ENCODE results near the gene RADIL. TPM values are rescaled to one million over a fixed set of nuclear protein-coding genes. Genes with fewer than 3 reads are reported as not detected.

The RADIL gene
- polyA plus RNA-seq, 1 donor (not counting 4 experiments of a cell fraction or from before 2014, with no cell fraction given), result not detected

GRCh38 chr7:4754433-4755010 lies 129.0 kb downstream of the RADIL start:
- FAIRE-seq (no peak), DNase-seq (ENCODE audit: low read depth, low spot score) (no peak)
- TF ChIP-seq CTCF (optimal IDR thresholded peaks at IDR 0.05 in 1 of 3, IDR thresholded peaks at IDR 0.05 in 1 of 3, conservative IDR thresholded peaks at IDR 0.05 in 1 of 3; ENCODE audit: extremely low read depth in 1 of 3, insufficient read depth in 2 of 3, low read length in 3 of 3) (no peak), EZH2 (IDR thresholded peaks at IDR 0.05; ENCODE audit: low read length) (no peak)
- H3K9me3 ChIP-seq (ENCODE audit: control insufficient read depth, low read depth, low read length), result no peaks in the 10 kb centered on the region
- H3K4me1 ChIP-seq (ENCODE audit: control insufficient read depth, extremely low read depth, insufficient read depth, low read length), result no peaks in the 10 kb centered on the region
- H4K20me1 ChIP-seq (ENCODE audit: control insufficient read depth, extremely low read depth, insufficient read depth, low read length), result peaks cover 9% of the 10 kb centered on the region
- peaks cover 7 to 37% of the 10 kb centered on the region in 2 experiments for H3K36me3 ChIP-seq (ENCODE audit: control insufficient read depth in 2 of 2, extremely low read depth in 1 of 2, insufficient read depth in 2 of 2, low read length in 2 of 2)
- dilution Hi-C loops (cut with MboI; ENCODE audit: extremely low pct_ligation_motif_present, low sequenced_read_pairs), result no loop called here
- no peak overlapping the region for H3K9ac ChIP-seq (ENCODE audit: control insufficient read depth, extremely low read depth, insufficient read depth, low read length)
- no peaks in the 10 kb centered on the region for H3K27me3 ChIP-seq (ENCODE audit: control insufficient read depth, extremely low read depth, insufficient read depth, low read length)
- H3K79me2 ChIP-seq (ENCODE audit: control insufficient read depth, insufficient read depth, low read length), result peaks cover 28% of the 10 kb centered on the region
- H3K27ac ChIP-seq (ENCODE audit: control insufficient read depth, insufficient read depth, low read length), result no peak overlapping the region
- H3K4me2 ChIP-seq (ENCODE audit: control insufficient read depth, extremely low read depth, insufficient read depth, low read depth, low read length), result no peak overlapping the region
- H3K9me1 ChIP-seq (ENCODE audit: control insufficient read depth, extremely low read depth, insufficient read depth, low read length), result no peaks in the 10 kb centered on the region
- no peak overlapping the region for H3K4me3 ChIP-seq (ENCODE audit: control insufficient read depth in 2 of 3, extremely low read depth in 1 of 3, insufficient read depth in 2 of 3, low read depth in 1 of 3, low read length in 3 of 3)
- no peak overlapping the region for H2AFZ ChIP-seq (ENCODE audit: control insufficient read depth, low read length)

GRCh38 chr7:4753598-4754432 lies 129.7 kb downstream of the RADIL start:
- Histone ChIP-seq H3K79me2 (ENCODE audit: control insufficient read depth, insufficient read depth, low read length) (peaks cover 35% of the 10 kb centered on the region), H3K4me3 (ENCODE audit: control insufficient read depth in 2 of 3, extremely low read depth in 1 of 3, insufficient read depth in 2 of 3, low read depth in 1 of 3, low read length in 3 of 3) (no peak overlapping the region), H4K20me1 (ENCODE audit: control insufficient read depth, extremely low read depth, insufficient read depth, low read length) (peaks cover 9% of the 10 kb centered on the region), H3K36me3 (ENCODE audit: control insufficient read depth in 2 of 2, extremely low read depth in 1 of 2, insufficient read depth in 2 of 2, low read length in 2 of 2) (peaks cover 7 to 35% of the 10 kb centered on the region in 2 experiments), H3K4me2 (ENCODE audit: control insufficient read depth, extremely low read depth, insufficient read depth, low read depth, low read length) (no peak overlapping the region), H3K9me1 (ENCODE audit: control insufficient read depth, extremely low read depth, insufficient read depth, low read length) (no peaks in the 10 kb centered on the region), H3K27me3 (ENCODE audit: control insufficient read depth, extremely low read depth, insufficient read depth, low read length) (no peaks in the 10 kb centered on the region), H2AFZ (ENCODE audit: control insufficient read depth, low read length) (no peak overlapping the region), H3K27ac (ENCODE audit: control insufficient read depth, insufficient read depth, low read length) (no peak overlapping the region), H3K9ac (ENCODE audit: control insufficient read depth, extremely low read depth, insufficient read depth, low read length) (no peak overlapping the region), H3K4me1 (ENCODE audit: control insufficient read depth, extremely low read depth, insufficient read depth, low read length) (no peaks in the 10 kb centered on the region), H3K9me3 (ENCODE audit: control insufficient read depth, low read depth, low read length) (no peaks in the 10 kb centered on the region)
- FAIRE-seq (no peak), DNase-seq (ENCODE audit: low read depth, low spot score) (no peak)
- dilution Hi-C loops (cut with MboI; ENCODE audit: extremely low pct_ligation_motif_present, low sequenced_read_pairs), result no loop called here
- no peak for TF ChIP-seq EZH2 (IDR thresholded peaks at IDR 0.05; ENCODE audit: low read length)
- TF ChIP-seq CTCF (optimal IDR thresholded peaks at IDR 0.05 in 1 of 3, IDR thresholded peaks at IDR 0.05 in 1 of 3, conservative IDR thresholded peaks at IDR 0.05 in 1 of 3; ENCODE audit: extremely low read depth in 1 of 3, insufficient read depth in 2 of 3, low read length in 3 of 3), result peak; percentile 77 to 99 (median 89)

Data from keratinocyte (primary cell).